ENCODE data around the gene BAZ2A.

Gene BAZ2A

GRCh38 chr12:56631790-56632700, 1.9 kb upstream of the BAZ2A start:
- intact Hi-C loops (cut with DNase I; ENCODE audit: low total_unique reads), result loop anchor here (5.0 kb wide), 1 partner anchor 40 kb away; no protein-coding TSS in a partner anchor
- DNase-seq, result peak; percentile 73 to 87
- peaks cover 0 to 66% (median 53%) of the 10 kb centered on the region in 4 donors for H3K4me1 ChIP-seq
- H3K27ac ChIP-seq, result peak overlapping the region; percentile 88 to 92
- H3K4me3 ChIP-seq, result peak overlapping the region; percentile 14 to 63
- TF ChIP-seq CTCF (IDR thresholded peaks at IDR 0.05), result no peak
- no peaks in the 10 kb centered on the region for H3K9me3 ChIP-seq
- no peaks in the 10 kb centered on the region for H3K27me3 ChIP-seq
- peaks cover 0 to 4% (median 0%) of the 10 kb centered on the region in 3 donors for H3K36me3 ChIP-seq

GRCh38 chr12:56629459-56630179, 507 bp downstream of the BAZ2A start:
- peaks cover 0 to 76% (median 67%) of the 10 kb centered on the region in 4 donors for H3K4me1 ChIP-seq
- peaks cover 0 to 14% (median 0%) of the 10 kb centered on the region in 3 donors for H3K36me3 ChIP-seq
- no peak for TF ChIP-seq CTCF (IDR thresholded peaks at IDR 0.05)
- no peaks in the 10 kb centered on the region for H3K27me3 ChIP-seq
- peak overlapping the region; percentile 79 to 87 for H3K4me3 ChIP-seq
- intact Hi-C loops (cut with DNase I; ENCODE audit: low total_unique reads), result loop anchor here (5.0 kb wide), 1 partner anchor 37 kb away; no protein-coding TSS in a partner anchor
- H3K27ac ChIP-seq, result peak overlapping the region; percentile 88 to 90
- no peaks in the 10 kb centered on the region for H3K9me3 ChIP-seq
- no peak for DNase-seq

- no peaks in the 10 kb centered on the region for H3K27me3 ChIP-seq
- H3K27ac ChIP-seq, result peak overlapping the region; percentile 88 to 90
- peak overlapping the region; percentile 79 to 87 for H3K4me3 ChIP-seq
- no peak for TF ChIP-seq CTCF (IDR thresholded peaks at IDR 0.05)
- H3K36me3 ChIP-seq, result peaks cover 0 to 14% (median 4%) of the 10 kb centered on the region in 3 donors
- peaks cover 0 to 80% (median 68%) of the 10 kb centered on the region in 4 donors for H3K4me1 ChIP-seq
- H3K9me3 ChIP-seq, result no peaks in the 10 kb centered on the region
- DNase-seq, result peak; percentile 78 to 80
- intact Hi-C loops (cut with DNase I; ENCODE audit: low total_unique reads), result no loop called here
Observed at GRCh38 chr12:56628671-56629458, 1.3 kb downstream of the BAZ2A start.

GRCh38 chr12:56626701-56627100, 3.4 kb downstream of the BAZ2A start:
- no peak for TF ChIP-seq CTCF (IDR thresholded peaks at IDR 0.05)
- peak overlapping the region in 1 of 2 donors; percentile 3 for H3K27ac ChIP-seq
- H3K27me3 ChIP-seq, result no peaks in the 10 kb centered on the region
- H3K4me1 ChIP-seq, result peaks cover 0 to 80% (median 56%) of the 10 kb centered on the region in 4 donors
- no peak for DNase-seq
- H3K9me3 ChIP-seq, result no peaks in the 10 kb centered on the region
- peaks cover 0 to 22% (median 9%) of the 10 kb centered on the region in 3 donors for H3K36me3 ChIP-seq
- intact Hi-C loops (cut with DNase I; ENCODE audit: low total_unique reads), result no loop called here
- H3K4me3 ChIP-seq, result no peak overlapping the region

- Histone ChIP-seq H3K27me3 (no peaks in the 10 kb centered on the region), H3K4me1 (peaks cover 0 to 63% (median 43%) of the 10 kb centered on the region in 4 donors), H3K36me3 (peaks cover 0 to 56% (median 40%) of the 10 kb centered on the region in 3 donors), H3K27ac (no peak overlapping the region), H3K4me3 (no peak overlapping the region), H3K9me3 (no peaks in the 10 kb centered on the region)
- no peak for DNase-seq
- intact Hi-C loops (cut with DNase I; ENCODE audit: low total_unique reads), result no loop called here
- TF ChIP-seq CTCF (IDR thresholded peaks at IDR 0.05), result no peak
Observed at GRCh38 chr12:56622535-56622934, 7.6 kb downstream of the BAZ2A start.
